K562 (cell line): Measurements from ENCODE around the gene EHBP1L1. TPM values are rescaled to one million over a fixed set of nuclear protein-coding genes. Genes with fewer than 3 reads are reported as not detected.
A peak's percentile ranks its signal among the peaks of the same experiment; 100 is the strongest.

Source experiments
- ARNT ChIP-seq, 2 experiments: fragments of 450-650 bp; IDR thresholded peaks; 2 replicates each; pipeline ENCODE4 v1.6.1; 2016; ENCODE audit warnings: mild to moderate bottlenecking in 1 of 2
- CEBPB ChIP-seq: fragments of 450-650 bp; IDR thresholded peaks from 2 replicates; pipeline ENCODE4 v1.6.1; 2016; ENCODE audit warnings: missing genetic modification characterization, missing compliant biosample characterization
- ELF1 ChIP-seq: fragments of 200-800 bp; sonication (Bioruptor generic); IDR thresholded peaks from 2 replicates; pipeline ENCODE4 v1.6.1; 2016; ENCODE audit warnings: missing genetic modification characterization, missing compliant biosample characterization
- ETV1 ChIP-seq: fragments of 450-650 bp; conservative IDR thresholded peaks from 2 replicates; pipeline ENCODE4 v1.6.1; 2016; ENCODE audit warnings: missing genetic modification characterization, control low read depth, low read depth, missing compliant biosample characterization
- FOXK2 ChIP-seq, 2 experiments: fragments of 450-650 bp; IDR thresholded peaks in 1 of 2; conservative IDR thresholded peaks in 1 of 2; 2 replicates each; pipeline ENCODE4 v1.6.1; 2016; ENCODE audit warnings: low read depth in 2 of 2, mild to moderate bottlenecking in 1 of 2
- GATAD2A ChIP-seq: fragments of 450-650 bp; IDR thresholded peaks from 2 replicates; pipeline ENCODE4 v1.6.1; 2017
- NFIC ChIP-seq: fragments of 450-650 bp; IDR thresholded peaks from 2 replicates; pipeline ENCODE4 v1.6.1; 2017; ENCODE audit warnings: mild to moderate bottlenecking, inconsistent platforms
- PHF8 ChIP-seq: fragments of 200-600 bp; sonication (generic); IDR thresholded peaks from 2 replicates; pipeline ENCODE4 v1.6.1; 2012; ENCODE audit warnings: mixed run types, mild to moderate bottlenecking, inconsistent platforms, low read length, moderate library complexity, borderline replicate concordance
- RBM22 ChIP-seq: fragments of 200-400 bp; formaldehyde crosslinking; IDR thresholded peaks from 2 replicates; pipeline ENCODE4 v1.6.1; 2018; ENCODE audit warnings: low read length, low read depth; ENCODE audit not compliant: poor library complexity, severe bottlenecking
- RCOR1 ChIP-seq, 2 experiments: IDR thresholded peaks; 2 replicates each; pipeline ENCODE4 v1.6.1; 2012; ENCODE audit warnings: low read depth in 2 of 2, low read length in 2 of 2, borderline replicate concordance in 1 of 2, improper control_type of control experiment in 1 of 2
- SIN3A ChIP-seq, 2 experiments: fragments of 150-350 bp in 1 of 2; IDR thresholded peaks; 2 replicates each; pipeline ENCODE4 v1.6.1; 2011 to 2016; ENCODE audit warnings: borderline replicate concordance in 2 of 2, low read depth in 2 of 2, low read length in 2 of 2, mild to moderate bottlenecking in 2 of 2, moderate library complexity in 2 of 2; ENCODE audit not compliant: control insufficient read depth in 1 of 2
- SP1 ChIP-seq: sonication (generic); formaldehyde crosslinking; IDR thresholded peaks from 2 replicates; pipeline ENCODE4 v1.8.1; 2022; ENCODE audit warnings: mild to moderate bottlenecking, missing genetic modification reagents
- SPI1 ChIP-seq: IDR thresholded peaks from 2 replicates; pipeline ENCODE4 v1.6.1; 2011; ENCODE audit warnings: low read depth, low read length, control low read depth, borderline replicate concordance
- ZNF3 ChIP-seq: fragments of 250-450 bp; sonication (Bioruptor Pico); IDR thresholded peaks from 2 replicates; pipeline ENCODE4 v1.5.0; 2021; ENCODE audit warnings: mild to moderate bottlenecking, moderate library complexity
- ZNF431 ChIP-seq: sonication (generic); formaldehyde crosslinking; IDR thresholded peaks from 2 replicates; pipeline ENCODE4 v1.8.0; 2022; ENCODE audit warnings: mild to moderate bottlenecking, missing genetic modification reagents
- ZNF445 ChIP-seq: fragments of 250-450 bp; sonication (Bioruptor Pico); IDR thresholded peaks from 2 replicates; pipeline ENCODE4 v1.4.0; 2020; ENCODE audit warnings: low read depth, mild to moderate bottlenecking, moderate library complexity
- polyA plus RNA-seq, 8 experiments: library from polyadenylated mRNA; depleted of rRNA in 4 of 8; stranded (reverse) in 5 of 8; unstranded in 3 of 8; fragments of >200 nt; fragmentation: Nextera tagmentation in 2 of 8; fragmentation: Illumina TruSeq in 1 of 8; extraction: Ambion mirVana in 2 of 8; extraction: Trizol in 1 of 8; gene quantifications; 2 replicates each; pipeline versions ENCODE4 v1.2.1 to v1.2.3, GENCODE V29; 2011 to 2014; ENCODE audit warnings: inconsistent platforms in 1 of 8, missing spikeins in 1 of 8
- total RNA-seq, 7 experiments: library from RNA; depleted of rRNA in 6 of 7; stranded (reverse); fragments of >200 nt in 6 of 7; fragmentation: Illumina TruSeq in 2 of 7; extraction: Trizol in 2 of 7; gene quantifications; 2 replicates each; pipeline versions ENCODE4 v1.2.1 to v1.2.3, GENCODE V29; 2011 to 2021; ENCODE audit warnings: low replicate concordance in 1 of 7
- TF ChIP-seq, protein P1 (sequence below): sonication (generic); formaldehyde crosslinking; IDR thresholded peaks from 2 replicates; pipeline ENCODE4 v1.9.0; 2022; ENCODE audit warnings: mild to moderate bottlenecking, missing genetic modification reagents
- TF ChIP-seq, protein P2 (sequence below): sonication (generic); formaldehyde crosslinking; IDR thresholded peaks from 2 replicates; pipeline ENCODE4 v1.9.0; 2022; ENCODE audit warnings: mild to moderate bottlenecking, missing genetic modification reagents
- TF ChIP-seq, protein P3 (sequence below): fragments of 450-650 bp; formaldehyde crosslinking; IDR thresholded peaks from 2 replicates; pipeline ENCODE4 v1.4.0; 2020; ENCODE audit warnings: mild to moderate bottlenecking
- TF ChIP-seq, protein P4 (sequence below): sonication (generic); formaldehyde crosslinking; IDR thresholded peaks from 2 replicates; pipeline ENCODE4 v1.5.0; 2020; ENCODE audit warnings: missing genetic modification reagents
- TF ChIP-seq, protein P5 (sequence below): fragments of 450-650 bp; IDR thresholded peaks from 2 replicates; pipeline ENCODE4 v1.6.1; 2018; ENCODE audit not compliant: partially characterized antibody

Gene EHBP1L1
- total and polyA plus RNA-seq, 9 of the 15 experiments (the other 6 are each of a cell fraction or from before 2014, with no cell fraction given) = 0.03 to 87.1 (median 26.3) TPM

DNA sequence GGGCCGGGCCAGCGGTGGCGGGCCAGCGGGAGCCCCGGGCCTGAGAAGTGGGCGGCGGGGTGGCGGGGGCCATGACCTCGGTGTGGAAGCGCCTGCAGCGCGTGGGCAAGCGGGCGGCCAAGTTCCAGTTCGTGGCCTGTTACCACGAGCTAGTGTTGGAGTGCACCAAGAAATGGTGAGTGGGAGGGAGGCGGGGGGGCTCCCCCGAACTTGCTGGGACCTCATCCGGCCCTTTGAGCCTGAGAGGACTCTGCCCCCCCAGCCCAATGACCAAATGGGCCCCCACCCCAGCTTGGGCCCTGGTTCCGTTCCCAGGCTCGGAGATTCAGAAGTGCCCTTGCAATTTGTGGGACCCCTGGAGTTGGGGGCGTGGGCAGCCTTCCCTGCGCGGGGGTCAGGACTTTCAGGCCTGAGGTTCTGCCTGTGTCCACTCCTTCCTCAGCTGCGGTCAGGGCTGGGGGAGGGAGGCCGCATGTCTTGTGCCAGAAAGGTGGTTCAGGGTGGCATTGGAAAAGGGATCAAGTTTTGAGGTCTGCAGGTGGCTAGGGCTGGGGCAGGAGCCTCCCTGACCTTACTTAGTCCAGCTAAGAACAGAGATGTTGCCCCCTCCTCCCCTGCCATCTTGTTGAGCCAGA lies 496 bp downstream of the EHBP1L1 start (continued):
- TF ChIP-seq RCOR1 (IDR thresholded peaks at IDR 0.05; ENCODE audit: borderline replicate concordance in 1 of 2, low read depth in 2 of 2, low read length in 2 of 2) (no peak), GATAD2A (no peak), ARNT (IDR thresholded peaks at IDR 0.05) (no peak), RBM22 (peak; percentile 26), FOXK2 (conservative IDR thresholded peaks at IDR 0.05 in 1 of 2, IDR thresholded peaks at IDR 0.05 in 1 of 2; ENCODE audit: low read depth in 2 of 2) (no peak), SP1 (no peak), ZNF445 (CRISPR knock-in tag) (no peak), ETV1 (tag) (0 out of 2 replicates have a peak, but pooled peaks have one; percentile 34), ZNF3 (CRISPR knock-in tag) (no peak), PHF8 (peak; percentile 5; the same call in 1 of the 2 replicates), ZNF431 (CRISPR knock-in tag) (no peak), ELF1 (tag) (no peak), NFIC (no peak), SIN3A (IDR thresholded peaks at IDR 0.05; ENCODE audit: borderline replicate concordance in 2 of 2, control insufficient read depth in 1 of 2, low read depth in 2 of 2, low read length in 2 of 2) (0 out of 4 replicates have a peak, but pooled peaks of 1 of the 2 experiments have one; percentile 22), CEBPB (tag) (no peak), SPI1 (no peak)
- TF ChIP-seq, protein P1, sequence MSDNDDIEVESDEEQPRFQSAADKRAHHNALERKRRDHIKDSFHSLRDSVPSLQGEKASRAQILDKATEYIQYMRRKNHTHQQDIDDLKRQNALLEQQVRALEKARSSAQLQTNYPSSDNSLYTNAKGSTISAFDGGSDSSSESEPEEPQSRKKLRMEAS (CRISPR knock-in tag) = peak; percentile 28; the same call in 1 of the 2 replicates
- TF ChIP-seq, protein P2, sequence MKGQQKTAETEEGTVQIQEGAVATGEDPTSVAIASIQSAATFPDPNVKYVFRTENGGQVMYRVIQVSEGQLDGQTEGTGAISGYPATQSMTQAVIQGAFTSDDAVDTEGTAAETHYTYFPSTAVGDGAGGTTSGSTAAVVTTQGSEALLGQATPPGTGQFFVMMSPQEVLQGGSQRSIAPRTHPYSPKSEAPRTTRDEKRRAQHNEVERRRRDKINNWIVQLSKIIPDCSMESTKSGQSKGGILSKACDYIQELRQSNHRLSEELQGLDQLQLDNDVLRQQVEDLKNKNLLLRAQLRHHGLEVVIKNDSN (CRISPR knock-in tag) = 0 out of 2 replicates have a peak, but pooled peaks have one; percentile 19
- TF ChIP-seq, protein P3, sequence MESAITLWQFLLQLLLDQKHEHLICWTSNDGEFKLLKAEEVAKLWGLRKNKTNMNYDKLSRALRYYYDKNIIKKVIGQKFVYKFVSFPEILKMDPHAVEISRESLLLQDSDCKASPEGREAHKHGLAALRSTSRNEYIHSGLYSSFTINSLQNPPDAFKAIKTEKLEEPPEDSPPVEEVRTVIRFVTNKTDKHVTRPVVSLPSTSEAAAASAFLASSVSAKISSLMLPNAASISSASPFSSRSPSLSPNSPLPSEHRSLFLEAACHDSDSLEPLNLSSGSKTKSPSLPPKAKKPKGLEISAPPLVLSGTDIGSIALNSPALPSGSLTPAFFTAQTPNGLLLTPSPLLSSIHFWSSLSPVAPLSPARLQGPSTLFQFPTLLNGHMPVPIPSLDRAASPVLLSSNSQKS (CRISPR knock-in tag) = no peak
- TF ChIP-seq, protein P4, sequence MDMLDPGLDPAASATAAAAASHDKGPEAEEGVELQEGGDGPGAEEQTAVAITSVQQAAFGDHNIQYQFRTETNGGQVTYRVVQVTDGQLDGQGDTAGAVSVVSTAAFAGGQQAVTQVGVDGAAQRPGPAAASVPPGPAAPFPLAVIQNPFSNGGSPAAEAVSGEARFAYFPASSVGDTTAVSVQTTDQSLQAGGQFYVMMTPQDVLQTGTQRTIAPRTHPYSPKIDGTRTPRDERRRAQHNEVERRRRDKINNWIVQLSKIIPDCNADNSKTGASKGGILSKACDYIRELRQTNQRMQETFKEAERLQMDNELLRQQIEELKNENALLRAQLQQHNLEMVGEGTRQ (CRISPR knock-in tag) = no peak
- TF ChIP-seq, protein P5, sequence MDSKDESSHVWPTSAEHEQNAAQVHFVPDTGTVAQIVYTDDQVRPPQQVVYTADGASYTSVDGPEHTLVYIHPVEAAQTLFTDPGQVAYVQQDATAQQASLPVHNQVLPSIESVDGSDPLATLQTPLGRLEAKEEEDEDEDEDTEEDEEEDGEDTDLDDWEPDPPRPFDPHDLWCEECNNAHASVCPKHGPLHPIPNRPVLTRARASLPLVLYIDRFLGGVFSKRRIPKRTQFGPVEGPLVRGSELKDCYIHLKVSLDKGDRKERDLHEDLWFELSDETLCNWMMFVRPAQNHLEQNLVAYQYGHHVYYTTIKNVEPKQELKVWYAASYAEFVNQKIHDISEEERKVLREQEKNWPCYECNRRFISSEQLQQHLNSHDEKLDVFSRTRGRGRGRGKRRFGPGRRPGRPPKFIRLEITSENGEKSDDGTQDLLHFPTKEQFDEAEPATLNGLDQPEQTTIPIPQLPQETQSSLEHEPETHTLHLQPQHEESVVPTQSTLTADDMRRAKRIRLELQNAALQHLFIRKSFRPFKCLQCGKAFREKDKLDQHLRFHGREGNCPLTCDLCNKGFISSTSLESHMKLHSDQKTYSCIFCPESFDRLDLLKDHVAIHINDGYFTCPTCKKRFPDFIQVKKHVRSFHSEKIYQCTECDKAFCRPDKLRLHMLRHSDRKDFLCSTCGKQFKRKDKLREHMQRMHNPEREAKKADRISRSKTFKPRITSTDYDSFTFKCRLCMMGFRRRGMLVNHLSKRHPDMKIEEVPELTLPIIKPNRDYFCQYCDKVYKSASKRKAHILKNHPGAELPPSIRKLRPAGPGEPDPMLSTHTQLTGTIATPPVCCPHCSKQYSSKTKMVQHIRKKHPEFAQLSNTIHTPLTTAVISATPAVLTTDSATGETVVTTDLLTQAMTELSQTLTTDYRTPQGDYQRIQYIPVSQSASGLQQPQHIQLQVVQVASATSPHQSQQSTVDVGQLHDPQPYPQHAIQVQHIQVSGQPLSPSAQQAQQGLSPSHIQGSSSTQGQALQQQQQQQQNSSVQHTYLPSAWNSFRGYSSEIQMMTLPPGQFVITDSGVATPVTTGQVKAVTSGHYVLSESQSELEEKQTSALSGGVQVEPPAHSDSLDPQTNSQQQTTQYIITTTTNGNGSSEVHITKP = peak; percentile 45
